Measurements from ENCODE around the gene PLP2.
"Not testable (repeated sequence)": the region's sequence is repeated elsewhere in the genome, so short reads cannot be mapped to it uniquely, and the experiment has no call there.

PLP2 gene, protein sequence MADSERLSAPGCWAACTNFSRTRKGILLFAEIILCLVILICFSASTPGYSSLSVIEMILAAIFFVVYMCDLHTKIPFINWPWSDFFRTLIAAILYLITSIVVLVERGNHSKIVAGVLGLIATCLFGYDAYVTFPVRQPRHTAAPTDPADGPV

DNA sequence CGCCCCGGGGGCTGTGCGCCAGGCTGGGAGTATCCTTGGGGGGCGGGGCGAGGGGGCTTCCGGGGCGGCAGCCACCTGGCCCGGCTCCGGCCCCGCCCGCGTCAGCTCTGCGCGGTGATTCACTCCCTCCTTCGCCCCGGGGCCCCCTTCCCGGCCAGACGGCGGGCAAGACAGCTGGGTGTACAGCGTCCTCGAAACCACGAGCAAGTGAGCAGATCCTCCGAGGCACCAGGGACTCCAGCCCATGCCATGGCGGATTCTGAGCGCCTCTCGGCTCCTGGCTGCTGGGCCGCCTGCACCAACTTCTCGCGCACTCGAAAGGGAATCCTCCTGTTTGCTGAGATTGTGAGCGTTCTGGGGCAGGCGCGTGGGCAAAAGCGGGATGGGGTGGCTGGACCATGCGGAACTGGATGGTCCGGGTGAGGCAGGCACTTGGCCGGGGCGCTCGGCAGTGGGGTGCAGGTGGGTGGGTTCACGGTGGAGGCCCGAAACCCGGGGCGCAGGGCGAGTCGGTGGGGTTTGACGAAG is at the start of gene PLP2:
PLP2 (plus strand) TSS at position 147 of the 528 bp plus-strand sequence; CDS start at position 250, 103 bp downstream.
- DNase-seq, result peak; percentile 70

DNA sequence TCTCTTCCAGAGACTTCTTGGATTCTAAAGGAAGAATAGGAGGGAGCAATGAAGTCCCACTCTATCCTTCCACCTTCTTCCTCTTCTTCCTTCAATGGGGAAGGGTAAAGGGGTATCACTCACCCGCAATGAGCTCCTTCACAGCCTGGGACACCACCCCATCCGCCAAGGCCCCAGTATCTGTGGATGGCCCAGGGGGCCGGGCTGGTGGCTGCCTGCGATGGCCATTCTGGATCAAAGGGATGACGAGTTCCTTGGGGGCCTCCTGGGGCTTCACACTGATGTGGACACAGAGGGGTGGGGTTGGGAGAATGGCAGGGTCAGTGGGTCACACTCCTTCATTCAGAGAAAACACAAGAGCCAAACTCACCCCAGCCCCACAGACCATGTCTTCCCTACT is 49.2 kb upstream of the PLP2 start:
- DNase-seq, result no peak

- not testable (repeated sequence) for DNase-seq
Measured at GRCh38 chrX:49127742-49128258, 43.9 kb upstream of the PLP2 start.

- no peak for DNase-seq
Measured at GRCh38 chrX:49129427-49129826, 42.3 kb upstream of the PLP2 start.

DNA sequence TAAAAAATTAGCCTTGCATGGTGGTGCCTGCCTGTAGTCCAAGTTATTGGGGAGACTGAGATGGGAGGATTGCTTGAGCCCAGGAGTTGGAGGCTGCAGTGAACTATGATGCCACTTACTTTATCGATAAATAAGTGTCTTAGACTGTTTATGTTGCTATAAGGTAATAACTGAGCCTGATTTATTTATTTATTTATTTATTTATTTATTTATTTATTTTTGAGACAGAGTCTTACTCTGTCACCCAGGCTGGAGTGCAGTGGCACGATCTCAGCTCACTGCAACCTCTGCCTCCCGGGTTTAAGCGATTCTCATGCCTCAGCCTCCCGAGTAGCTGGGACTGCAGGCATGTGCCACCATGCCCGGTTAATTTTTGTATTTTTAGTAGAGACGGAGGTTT is 39.4 kb upstream of the PLP2 start:
- not testable (repeated sequence) for DNase-seq

DNA sequence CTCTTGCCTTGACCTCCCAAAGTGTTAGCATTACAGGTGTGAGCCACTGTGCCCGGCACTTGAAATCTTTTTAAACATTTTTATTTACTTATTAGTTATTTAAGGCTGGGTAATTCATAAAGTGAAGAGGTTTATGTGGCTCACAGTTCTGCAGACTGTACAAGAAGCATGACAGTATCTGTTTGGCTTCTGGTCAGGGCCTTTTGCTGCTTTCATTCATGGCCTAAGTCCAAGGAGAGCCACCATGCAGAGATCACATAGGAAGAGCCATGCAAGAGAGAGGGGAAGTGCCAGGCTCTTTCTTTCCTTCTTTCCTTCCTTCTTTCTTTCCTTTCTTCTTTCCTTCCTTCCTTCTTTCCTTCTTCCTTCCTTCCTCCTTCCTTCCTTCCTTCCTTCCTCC is 37.9 kb upstream of the PLP2 start:
- no peak for DNase-seq

- no peak for DNase-seq
Measured at GRCh38 chrX:49137492-49137891, 34.2 kb upstream of the PLP2 start.

DNA sequence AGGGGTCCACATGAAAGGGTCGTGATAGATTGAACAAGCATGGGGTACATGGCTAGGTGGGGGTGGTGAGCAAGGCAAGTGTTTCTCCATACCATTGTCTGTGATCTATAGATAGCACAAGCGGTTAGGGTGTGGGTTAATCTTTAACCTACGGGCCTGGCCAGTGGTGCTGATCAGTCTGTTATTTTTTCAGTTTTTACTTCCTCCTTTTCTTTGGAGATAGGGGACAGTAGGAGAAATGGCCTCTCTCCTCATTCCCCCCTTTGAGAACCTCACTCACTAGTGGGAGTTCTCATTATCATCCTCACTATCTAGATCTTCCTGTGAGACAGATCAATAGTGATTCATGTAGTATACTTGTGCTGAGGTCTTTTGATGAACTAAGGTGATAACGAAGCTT is 32.0 kb upstream of the PLP2 start:
- DNase-seq, result no peak

GRCh38 chrX:49142264-49142663 is 29.4 kb upstream of the PLP2 start:
- DNase-seq, result peak; percentile 25

- not testable (repeated sequence) for DNase-seq
Measured at GRCh38 chrX:49143154-49143553, 28.5 kb upstream of the PLP2 start.

DNA sequence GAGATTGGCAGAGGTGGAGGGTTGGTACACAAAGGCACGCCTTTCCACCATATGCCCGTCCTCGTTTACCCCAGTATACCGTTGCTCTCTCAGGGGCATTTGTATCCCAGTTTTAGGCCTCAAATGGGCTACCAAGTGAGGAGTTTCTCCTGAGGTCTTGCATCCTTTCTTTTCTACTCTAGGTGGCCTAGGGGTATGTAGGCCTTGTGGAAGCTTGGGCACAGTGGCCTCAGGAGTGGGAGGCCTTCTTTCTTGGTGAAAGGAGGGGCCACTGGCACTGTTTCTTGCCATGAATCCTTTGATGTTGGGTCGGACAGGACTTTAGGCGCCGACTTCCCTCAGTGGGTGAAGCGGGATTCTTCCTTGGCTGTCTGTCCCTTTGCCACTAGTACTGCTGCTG is 24.4 kb upstream of the PLP2 start:
- no peak for DNase-seq

- DNase-seq, result no peak
Measured at GRCh38 chrX:49147936-49148335, 23.8 kb upstream of the PLP2 start.

GRCh38 chrX:49148390-49149100 is 23.2 kb upstream of the PLP2 start:
- not testable (repeated sequence) for DNase-seq

DNA sequence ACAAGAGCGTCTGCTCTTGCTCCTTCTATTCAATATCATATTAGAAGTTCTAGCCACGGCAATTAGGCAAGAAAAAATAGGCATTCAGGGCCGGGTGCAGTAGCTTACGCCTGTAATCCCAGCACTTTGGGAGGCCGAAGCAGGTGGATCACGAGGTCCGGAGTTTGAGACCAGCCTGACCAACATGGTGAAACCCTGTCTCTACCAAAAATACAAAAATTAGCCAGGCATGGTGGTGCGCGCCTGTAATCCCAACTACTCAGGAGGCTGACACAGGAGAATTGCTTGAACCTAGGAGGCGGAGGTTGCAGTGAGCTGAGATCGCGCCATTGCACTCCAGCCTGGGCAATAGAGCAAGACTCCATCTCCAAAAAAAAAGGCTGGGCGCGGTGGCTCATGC is 22.4 kb upstream of the PLP2 start:
- DNase-seq, result not testable (repeated sequence)

DNA sequence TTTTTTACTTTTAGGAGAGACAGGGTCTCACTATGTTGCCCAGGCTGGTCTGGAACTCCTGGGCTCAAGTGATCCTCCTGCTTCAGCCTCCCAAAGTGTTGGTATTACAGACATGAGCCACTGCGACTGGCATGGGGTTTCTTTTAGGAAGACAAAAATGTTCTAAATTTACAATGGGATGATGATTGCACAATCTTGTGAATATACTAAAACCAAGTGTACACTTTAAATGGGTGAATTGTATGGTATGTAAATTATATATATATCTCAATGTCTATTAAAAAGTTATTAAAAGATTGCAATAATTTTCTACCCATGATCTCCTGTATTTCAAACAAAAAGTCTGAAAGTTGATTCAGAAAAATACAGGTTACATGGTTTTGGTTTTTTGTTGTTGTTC is 18.2 kb upstream of the PLP2 start:
- no peak for DNase-seq

- peak; percentile 92 for DNase-seq
Measured at GRCh38 chrX:49155243-49155899, 16.3 kb upstream of the PLP2 start.

- peak; percentile 93 for DNase-seq
Measured at GRCh38 chrX:49155900-49156837, 15.5 kb upstream of the PLP2 start.

- DNase-seq, result no peak
Measured at GRCh38 chrX:49157194-49157593, 14.5 kb upstream of the PLP2 start.

DNA sequence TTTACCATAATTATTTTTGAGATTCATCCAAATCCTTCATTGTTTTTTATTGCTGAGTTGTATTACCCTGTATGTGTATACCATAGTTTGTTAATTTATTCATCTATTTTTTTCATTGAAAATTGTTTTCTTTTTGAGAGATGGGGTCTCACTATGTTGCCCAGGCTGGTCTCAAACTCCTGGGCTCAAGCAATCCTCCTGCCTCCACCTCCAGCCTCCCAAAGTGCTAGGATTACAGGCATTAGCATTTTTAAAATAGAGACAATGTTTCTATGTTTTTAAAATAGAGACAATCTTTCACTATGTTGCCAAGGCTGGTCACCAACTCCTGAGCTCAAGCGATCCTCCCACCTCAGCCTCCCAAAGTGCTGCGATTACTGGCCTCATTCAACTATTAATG is 10.8 kb upstream of the PLP2 start:
- DNase-seq, result no peak

- DNase-seq, result no peak
Measured at GRCh38 chrX:49161632-49162031, 10.1 kb upstream of the PLP2 start.

- no peak for DNase-seq
Measured at GRCh38 chrX:49162620-49163019, 9.1 kb upstream of the PLP2 start, which contains the start of gene MAGIX. Gene MAGIX, plus strand, starts transcription at chrX:49162758. Its CDS starts 132 bp downstream, at chrX:49162890.

All from NCI-H82 (cell line).